ENCODE measurements around the gene CABLES1. TPM values are rescaled to one million over a fixed set of nuclear protein-coding genes. Genes with fewer than 3 reads are reported as not detected.
A peak's percentile ranks its signal among the peaks of the same experiment; 100 is the strongest.

The CABLES1 gene
- total RNA-seq, 2 donors from 2014 or later, result 9.9 to 16.7 TPM

DNA sequence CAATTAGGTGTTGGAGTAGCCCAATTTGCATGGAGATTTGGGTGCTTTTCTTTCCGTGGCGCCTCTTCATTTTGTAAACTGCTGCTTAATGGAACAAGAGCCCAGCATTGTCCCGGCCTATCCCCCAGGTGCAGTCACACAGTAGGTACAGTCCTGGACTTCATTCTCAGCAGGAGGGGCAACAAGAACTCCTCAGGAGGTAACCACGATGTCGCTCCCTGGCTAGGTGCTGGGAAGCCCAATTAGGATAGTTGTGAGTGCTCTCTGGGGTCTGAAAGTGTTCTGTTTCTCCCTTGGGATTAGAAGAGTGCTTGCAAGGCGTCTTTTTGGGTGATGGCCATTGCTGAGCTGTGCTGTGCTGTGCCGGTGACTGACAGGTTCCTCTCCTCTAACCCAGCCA is 53.8 kb downstream of the CABLES1 start:
- H3K9ac ChIP-seq (ENCODE audit: extremely low read depth, low read length, poor library complexity, severe bottlenecking), result no peak overlapping the region
- WGBS, 2 experiments (ENCODE audit: insufficient coverage in 1 of 2, insufficient read length in 1 of 2), result 94 to 95% methylated on average over 6 to 7 of the region's 7 CpGs
- peaks cover 15% of the 10 kb centered on the region for H3K4me1 Mint-ChIP-seq
- H3K4me3 ChIP-seq (ENCODE audit: low read length), result no peak overlapping the region
- H3K27ac Mint-ChIP-seq, result peak overlapping the region; percentile 72
- H3K4me3 Mint-ChIP-seq, result no peak overlapping the region
- no peaks in the 10 kb centered on the region for H3K9me3 ChIP-seq (ENCODE audit: control insufficient read depth, low read length)
- H3K27me3 Mint-ChIP-seq (ENCODE audit: insufficient read depth), result no peaks in the 10 kb centered on the region
- H3K27ac ChIP-seq (ENCODE audit: low read depth, low read length), result no peak overlapping the region
- no peaks in the 10 kb centered on the region for H3K4me1 ChIP-seq (ENCODE audit: control insufficient read depth, insufficient read depth, low read length)
- peak; percentile 33 for DNase-seq
- no peaks in the 10 kb centered on the region for H3K9me3 Mint-ChIP-seq
- no peaks in the 10 kb centered on the region for H3K36me3 ChIP-seq (ENCODE audit: control insufficient read depth, insufficient read depth, low read length)
- H3K27me3 ChIP-seq (ENCODE audit: control insufficient read depth, insufficient read depth, low read length, poor library complexity, severe bottlenecking), result no peaks in the 10 kb centered on the region
- TF ChIP-seq, protein P1, sequence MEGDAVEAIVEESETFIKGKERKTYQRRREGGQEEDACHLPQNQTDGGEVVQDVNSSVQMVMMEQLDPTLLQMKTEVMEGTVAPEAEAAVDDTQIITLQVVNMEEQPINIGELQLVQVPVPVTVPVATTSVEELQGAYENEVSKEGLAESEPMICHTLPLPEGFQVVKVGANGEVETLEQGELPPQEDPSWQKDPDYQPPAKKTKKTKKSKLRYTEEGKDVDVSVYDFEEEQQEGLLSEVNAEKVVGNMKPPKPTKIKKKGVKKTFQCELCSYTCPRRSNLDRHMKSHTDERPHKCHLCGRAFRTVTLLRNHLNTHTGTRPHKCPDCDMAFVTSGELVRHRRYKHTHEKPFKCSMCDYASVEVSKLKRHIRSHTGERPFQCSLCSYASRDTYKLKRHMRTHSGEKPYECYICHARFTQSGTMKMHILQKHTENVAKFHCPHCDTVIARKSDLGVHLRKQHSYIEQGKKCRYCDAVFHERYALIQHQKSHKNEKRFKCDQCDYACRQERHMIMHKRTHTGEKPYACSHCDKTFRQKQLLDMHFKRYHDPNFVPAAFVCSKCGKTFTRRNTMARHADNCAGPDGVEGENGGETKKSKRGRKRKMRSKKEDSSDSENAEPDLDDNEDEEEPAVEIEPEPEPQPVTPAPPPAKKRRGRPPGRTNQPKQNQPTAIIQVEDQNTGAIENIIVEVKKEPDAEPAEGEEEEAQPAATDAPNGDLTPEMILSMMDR (conservative IDR thresholded peaks at IDR 0.05), result no peak
- H3K36me3 Mint-ChIP-seq (ENCODE audit: low read depth), result peaks cover 11% of the 10 kb centered on the region

DNA sequence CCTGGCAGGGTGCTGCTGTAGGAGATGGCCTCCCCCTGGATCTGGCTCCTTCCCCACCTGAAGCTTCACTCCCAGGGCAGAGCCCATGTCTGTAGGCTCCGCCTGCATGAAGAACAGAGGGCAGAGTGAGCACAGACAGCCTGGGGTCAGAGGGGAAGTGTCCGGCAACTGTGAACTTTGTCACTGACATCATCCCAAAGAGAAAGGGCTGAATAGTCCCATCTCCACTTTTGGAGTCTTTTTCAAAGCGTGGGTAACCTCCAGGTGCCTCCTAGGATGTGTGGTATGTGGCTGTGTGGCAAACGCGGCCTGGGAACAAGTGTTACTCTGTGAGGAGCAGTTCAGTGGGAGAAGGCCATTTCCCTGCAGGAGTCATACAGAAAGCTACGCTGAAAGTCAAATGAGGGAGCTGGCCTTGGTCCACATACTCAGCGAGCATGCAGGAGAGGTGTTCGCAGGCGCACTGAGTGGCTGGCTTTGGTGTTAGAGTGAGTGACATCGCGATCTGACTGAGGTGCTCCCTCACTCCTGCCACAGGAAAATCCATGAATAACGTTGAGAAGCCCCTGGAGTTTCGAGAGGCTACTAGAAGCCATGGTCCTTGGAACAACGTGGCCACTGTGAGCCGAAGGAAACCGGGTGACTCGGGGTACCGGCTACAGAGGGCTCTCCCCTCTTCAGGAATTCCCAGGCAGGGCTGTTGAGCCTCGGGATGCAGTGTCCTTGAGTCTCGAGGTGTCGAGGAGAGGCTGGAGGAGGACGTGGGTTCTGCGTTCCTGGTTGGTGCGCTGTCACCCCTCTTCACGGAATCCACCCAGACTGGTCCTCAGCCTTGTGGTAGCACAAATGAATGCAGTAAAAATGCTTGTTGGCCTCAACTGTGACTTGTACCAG is 54.7 kb downstream of the CABLES1 start:
- no peaks in the 10 kb centered on the region for H3K4me1 ChIP-seq (ENCODE audit: control insufficient read depth, insufficient read depth, low read length)
- H3K9me3 ChIP-seq (ENCODE audit: control insufficient read depth, low read length), result no peaks in the 10 kb centered on the region
- H3K27ac ChIP-seq (ENCODE audit: low read depth, low read length), result no peak overlapping the region
- H3K36me3 ChIP-seq (ENCODE audit: control insufficient read depth, insufficient read depth, low read length), result no peaks in the 10 kb centered on the region
- Mint-ChIP-seq H3K27me3 (ENCODE audit: insufficient read depth) (no peaks in the 10 kb centered on the region), H3K36me3 (ENCODE audit: low read depth) (peaks cover 20% of the 10 kb centered on the region), H3K4me3 (no peak overlapping the region), H3K27ac (peak overlapping the region; percentile 74), H3K4me1 (peaks cover 11% of the 10 kb centered on the region), H3K9me3 (no peaks in the 10 kb centered on the region)
- no peaks in the 10 kb centered on the region for H3K27me3 ChIP-seq (ENCODE audit: control insufficient read depth, insufficient read depth, low read length, poor library complexity, severe bottlenecking)
- 94% methylated on average over 18 to 25 of the region's 25 CpGs for WGBS, 2 experiments (ENCODE audit: insufficient coverage in 1 of 2, insufficient read length in 1 of 2)
- TF ChIP-seq, protein P1 (conservative IDR thresholded peaks at IDR 0.05), result no peak
- DNase-seq, result peak; percentile 44
- H3K4me3 ChIP-seq (ENCODE audit: low read length), result no peak overlapping the region
- no peak overlapping the region for H3K9ac ChIP-seq (ENCODE audit: extremely low read depth, low read length, poor library complexity, severe bottlenecking)

DNA sequence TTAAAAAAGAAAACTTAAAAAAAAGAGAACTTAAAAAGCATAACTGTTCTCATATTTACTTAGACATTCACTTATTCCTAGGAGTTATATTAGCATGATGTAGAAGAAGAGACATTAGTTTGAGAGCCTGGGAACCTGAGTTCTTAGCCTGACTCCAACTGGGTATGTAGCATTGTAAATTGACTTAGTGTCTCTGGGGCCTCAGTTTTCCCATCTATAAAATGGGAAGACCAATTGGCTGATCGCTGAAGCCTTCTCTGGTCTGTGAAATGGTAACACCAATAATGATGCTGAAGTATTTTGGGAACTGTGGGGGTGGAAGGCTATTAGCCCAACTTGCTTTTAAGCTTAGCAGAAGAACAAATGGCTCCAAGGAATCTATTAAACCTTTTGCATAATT is 55.9 kb downstream of the CABLES1 start:
- Mint-ChIP-seq H3K27me3 (ENCODE audit: insufficient read depth) (no peaks in the 10 kb centered on the region), H3K27ac (no peak overlapping the region), H3K4me1 (peaks cover 16% of the 10 kb centered on the region), H3K36me3 (ENCODE audit: low read depth) (peaks cover 29% of the 10 kb centered on the region), H3K4me3 (no peak overlapping the region), H3K9me3 (no peaks in the 10 kb centered on the region)
- no peak for DNase-seq
- Histone ChIP-seq H3K27me3 (ENCODE audit: control insufficient read depth, insufficient read depth, low read length, poor library complexity, severe bottlenecking) (no peaks in the 10 kb centered on the region), H3K27ac (ENCODE audit: low read depth, low read length) (no peak overlapping the region), H3K4me1 (ENCODE audit: control insufficient read depth, insufficient read depth, low read length) (no peaks in the 10 kb centered on the region), H3K9me3 (ENCODE audit: control insufficient read depth, low read length) (no peaks in the 10 kb centered on the region), H3K36me3 (ENCODE audit: control insufficient read depth, insufficient read depth, low read length) (no peaks in the 10 kb centered on the region), H3K4me3 (ENCODE audit: low read length) (no peak overlapping the region), H3K9ac (ENCODE audit: extremely low read depth, low read length, poor library complexity, severe bottlenecking) (no peak overlapping the region)
- WGBS, 2 experiments (ENCODE audit: insufficient coverage in 1 of 2, insufficient read length in 1 of 2), result 97% methylated on average over 1 of the region's 1 CpG; no CpG with 5 or more reads in 1 of the 2 experiments
- TF ChIP-seq, protein P1 (conservative IDR thresholded peaks at IDR 0.05), result no peak
